ENCODE results near the gene SMURF2. TPM values are rescaled to one million over a fixed set of nuclear protein-coding genes. Genes with fewer than 3 reads are reported as not detected.

Gene SMURF2
- total and polyA plus RNA-seq, 10 donors, result 5.4 to 35.7 (median 25.0) TPM

DNA sequence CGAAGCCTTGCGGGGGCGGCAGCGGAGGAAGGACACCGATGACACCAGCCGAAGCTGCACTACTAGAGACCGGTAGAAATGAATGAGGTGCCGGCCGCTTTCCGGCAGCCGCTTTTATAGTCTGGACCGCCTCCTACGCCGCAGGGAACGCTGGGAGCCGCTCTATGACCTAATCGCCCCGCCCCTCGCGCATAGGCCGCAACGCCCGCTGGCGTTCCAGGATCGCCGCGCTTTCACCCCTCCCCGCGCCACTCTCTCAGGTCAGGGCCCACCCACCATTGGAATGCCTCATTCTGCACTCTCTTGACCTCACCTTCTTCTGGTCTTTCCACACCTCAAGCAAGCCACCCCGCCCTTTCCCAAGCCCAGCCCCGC is 155.9 kb downstream of the SMURF2 start, which contains the start of gene DDX5:
DDX5 (minus strand) TSS at position 89 of the 375 bp plus-strand sequence. CDS start 170 bp downstream, outside the sequence.
- intact Hi-C loops (cut with DNase I; ENCODE audit: low total_unique reads), result no loop called here
- Histone ChIP-seq H3K36me3 (peaks cover 9 to 63% (median 57%) of the 10 kb centered on the region in 6 donors), H3K4me1 (peaks cover 47 to 73% (median 65%) of the 10 kb centered on the region in 6 donors)

DNA sequence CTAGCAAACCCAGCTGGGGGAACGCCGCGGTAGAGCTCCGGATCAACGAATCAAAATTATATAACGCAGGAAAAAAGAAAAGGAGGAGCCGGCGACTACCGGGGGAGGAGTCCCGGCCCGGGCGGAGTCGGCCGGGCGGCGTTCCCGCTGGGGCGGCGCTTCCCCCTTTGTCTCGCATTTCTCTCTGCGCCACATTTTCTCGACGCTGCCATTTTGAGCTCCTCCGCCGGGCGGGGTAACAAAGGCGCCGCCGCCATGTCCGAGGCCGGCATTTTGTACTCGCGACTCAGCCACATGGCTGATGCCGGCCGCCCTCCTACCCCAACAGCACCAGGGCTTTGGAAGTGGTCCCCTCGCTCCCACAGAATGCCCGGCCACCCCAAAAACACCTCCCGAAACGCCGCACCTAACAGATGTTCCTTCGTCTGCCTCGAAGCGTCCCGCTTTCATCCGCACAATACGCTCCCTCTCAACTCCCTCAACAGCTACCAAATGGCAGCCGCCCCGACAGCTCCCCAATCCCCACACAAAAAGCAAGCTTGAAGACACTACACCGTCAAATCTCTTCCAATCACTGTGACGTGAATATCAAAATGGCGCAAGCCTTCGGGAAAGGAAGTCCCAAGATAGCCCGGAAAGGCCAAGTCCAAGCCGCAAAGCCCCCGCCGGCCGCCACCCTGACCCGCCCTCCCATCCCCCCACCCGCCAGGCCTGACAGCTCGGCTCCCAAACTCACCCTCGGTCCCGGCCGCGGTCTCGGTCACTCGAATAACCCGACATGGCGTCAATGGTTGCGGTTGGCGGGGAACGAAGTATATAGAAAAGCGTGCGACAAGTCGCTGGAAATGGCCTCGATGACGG is 156.5 kb downstream of the SMURF2 start:
- Histone ChIP-seq H3K27me3 (replicated peaks in 1 of 7) (no peaks in the 10 kb centered on the region), H3K9me3 (no peaks in the 10 kb centered on the region), H3K27ac (peak overlapping the region; percentile 99 to 100 (median 100)), H3K4me3 (peak overlapping the region; percentile 70 to 96 (median 86)), H3K36me3 (peaks cover 9 to 63% (median 57%) of the 10 kb centered on the region in 6 donors), H3K4me1 (peaks cover 49 to 77% (median 71%) of the 10 kb centered on the region in 6 donors)
- WGBS, 5 donors, result 0 to 1% (median 0%) methylated on average over 67 to 76 of the region's 76 CpGs
- TF ChIP-seq POLR2AphosphoS5 (IDR thresholded peaks at IDR 0.05), result peak; percentile 86 to 93 (median 91)
- peak in 1 of 3 donors; percentile 54 for TF ChIP-seq POLR2A (IDR thresholded peaks at IDR 0.05)
- TF ChIP-seq, protein P1, sequence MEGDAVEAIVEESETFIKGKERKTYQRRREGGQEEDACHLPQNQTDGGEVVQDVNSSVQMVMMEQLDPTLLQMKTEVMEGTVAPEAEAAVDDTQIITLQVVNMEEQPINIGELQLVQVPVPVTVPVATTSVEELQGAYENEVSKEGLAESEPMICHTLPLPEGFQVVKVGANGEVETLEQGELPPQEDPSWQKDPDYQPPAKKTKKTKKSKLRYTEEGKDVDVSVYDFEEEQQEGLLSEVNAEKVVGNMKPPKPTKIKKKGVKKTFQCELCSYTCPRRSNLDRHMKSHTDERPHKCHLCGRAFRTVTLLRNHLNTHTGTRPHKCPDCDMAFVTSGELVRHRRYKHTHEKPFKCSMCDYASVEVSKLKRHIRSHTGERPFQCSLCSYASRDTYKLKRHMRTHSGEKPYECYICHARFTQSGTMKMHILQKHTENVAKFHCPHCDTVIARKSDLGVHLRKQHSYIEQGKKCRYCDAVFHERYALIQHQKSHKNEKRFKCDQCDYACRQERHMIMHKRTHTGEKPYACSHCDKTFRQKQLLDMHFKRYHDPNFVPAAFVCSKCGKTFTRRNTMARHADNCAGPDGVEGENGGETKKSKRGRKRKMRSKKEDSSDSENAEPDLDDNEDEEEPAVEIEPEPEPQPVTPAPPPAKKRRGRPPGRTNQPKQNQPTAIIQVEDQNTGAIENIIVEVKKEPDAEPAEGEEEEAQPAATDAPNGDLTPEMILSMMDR (IDR thresholded peaks at IDR 0.05 in 8 of 11, conservative IDR thresholded peaks at IDR 0.05 in 3 of 11), result peak in 5 of 11 experiments; percentile 8 to 35 (median 18)
- peak; percentile 97 for DNase-seq
- intact Hi-C loops (cut with DNase I; ENCODE audit: low total_unique reads), result no loop called here

More for the DNA sequence above, 155.9 kb downstream of the SMURF2 start, which contains the start of gene DDX5:
- Histone ChIP-seq H3K9me3 (no peaks in the 10 kb centered on the region), H3K4me3 (peak within 1 kb of the TSS; percentile 70 to 96 (median 86)), H3K27ac (peak within 1 kb of the TSS; percentile 99 to 100 (median 100)), H3K27me3 (replicated peaks in 1 of 7) (no peaks in the 10 kb centered on the region)
- DNase-seq, result peak; percentile 98
- TF ChIP-seq POLR2A (IDR thresholded peaks at IDR 0.05) (peak; percentile 95 to 98 (median 97)), POLR2AphosphoS5 (IDR thresholded peaks at IDR 0.05) (peak; percentile 97 to 100 (median 99))
- TF ChIP-seq, protein P1 (IDR thresholded peaks at IDR 0.05 in 8 of 11, conservative IDR thresholded peaks at IDR 0.05 in 3 of 11), result peak in 1 of 11 experiments; percentile 19
- 0 to 1% (median 0%) methylated on average over 29 to 31 of the region's 31 CpGs for WGBS, 5 donors

DNA sequence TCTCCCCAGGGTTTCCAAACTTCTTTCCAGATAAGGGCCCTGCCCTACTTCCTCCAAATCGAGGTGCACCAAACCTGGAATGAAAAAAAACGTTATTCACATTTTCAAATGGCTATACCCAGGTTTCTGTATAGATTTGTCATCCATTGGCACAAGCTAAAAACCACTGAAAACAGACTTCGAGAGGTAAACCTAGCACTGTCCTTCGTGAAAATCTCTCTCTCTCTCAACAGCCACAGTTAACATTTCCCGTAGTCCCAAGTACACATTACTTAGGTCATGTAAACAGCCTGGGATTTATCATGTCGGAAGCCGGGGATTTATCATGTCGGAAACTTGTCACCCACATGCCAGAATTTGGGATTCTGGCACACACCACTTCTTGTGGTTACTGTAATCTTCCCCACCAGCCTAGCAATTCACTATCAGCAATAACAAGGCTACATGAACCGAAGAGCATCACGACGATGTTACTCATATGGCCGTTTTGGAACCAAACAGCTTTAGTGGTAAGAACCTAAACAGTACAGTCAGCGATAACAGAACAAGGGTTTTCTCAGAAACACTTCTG is 157.3 kb downstream of the SMURF2 start:
- H3K36me3 ChIP-seq, result peaks cover 9 to 63% (median 57%) of the 10 kb centered on the region in 6 donors
- peaks cover 49 to 78% (median 73%) of the 10 kb centered on the region in 6 donors for H3K4me1 ChIP-seq
- WGBS, 5 donors, result 0 to 2% (median 1%) methylated on average over 13 of the region's 13 CpGs
- no peaks in the 10 kb centered on the region for H3K9me3 ChIP-seq
- peak overlapping the region; percentile 99 to 100 (median 100) for H3K27ac ChIP-seq
- peak overlapping the region; percentile 70 to 96 (median 86) for H3K4me3 ChIP-seq
- TF ChIP-seq, protein P1 (IDR thresholded peaks at IDR 0.05 in 8 of 11, conservative IDR thresholded peaks at IDR 0.05 in 3 of 11), result no peak
- TF ChIP-seq POLR2A (IDR thresholded peaks at IDR 0.05) (no peak), POLR2AphosphoS5 (IDR thresholded peaks at IDR 0.05) (no peak)
- intact Hi-C loops (cut with DNase I; ENCODE audit: low total_unique reads), result no loop called here
- DNase-seq, result no peak
- no peaks in the 10 kb centered on the region for H3K27me3 ChIP-seq (replicated peaks in 1 of 7)

Data from spleen (tissue), 11 donors.